HEK293T (cell line): Measurements from ENCODE around the gene SDR42E1.

Source experiments
- CTCF ChIA-PET: fragments of 350-600 bp; formaldehyde crosslinking; extraction: SDS; loops from one replicate; lab custom pipeline; 2021; ENCODE audit warnings: antibody characterized with exemption, inconsistent platforms; lab: Yijun Ruan, JAX
- POLR2A ChIA-PET: fragments of 350-600 bp; formaldehyde crosslinking; extraction: SDS; loops from one replicate; lab custom pipeline; 2020; ENCODE audit warnings: antibody characterized with exemption, inconsistent platforms; lab: Yijun Ruan, JAX
- DNase-seq: peaks from one replicate; pipeline ENCODE4 v3.0.0; 2012; ENCODE audit warnings: mixed read lengths; ENCODE audit errors: extremely low spot score
- ARNT ChIP-seq: fragments of 450-650 bp; IDR thresholded peaks from 2 replicates; pipeline ENCODE4 v1.6.1; 2017; ENCODE audit warnings: mild to moderate bottlenecking
- BHLHE40 ChIP-seq: fragments of 450-650 bp; IDR thresholded peaks from 2 replicates; pipeline ENCODE4 v1.6.1; 2016; ENCODE audit warnings: mild to moderate bottlenecking, moderate library complexity, borderline replicate concordance
- CTBP1 ChIP-seq: fragments of 450-650 bp; IDR thresholded peaks from 2 replicates; pipeline ENCODE4 v1.6.1; 2016; ENCODE audit warnings: borderline replicate concordance
- ELF4 ChIP-seq: fragments of 450-650 bp; IDR thresholded peaks from 2 replicates; pipeline ENCODE4 v1.6.1; 2017; ENCODE audit warnings: antibody characterized with exemption
- FOXA1 ChIP-seq: fragments of 450-650 bp; IDR thresholded peaks from 2 replicates; pipeline ENCODE4 v1.6.1; 2016; ENCODE audit warnings: mild to moderate bottlenecking
- FOXK2 ChIP-seq: fragments of 450-650 bp; IDR thresholded peaks from 2 replicates; pipeline ENCODE4 v1.6.1; 2016; ENCODE audit warnings: mild to moderate bottlenecking
- FOXM1 ChIP-seq: fragments of 450-650 bp; IDR thresholded peaks from 2 replicates; pipeline ENCODE4 v1.6.1; 2017; ENCODE audit warnings: mild to moderate bottlenecking, borderline replicate concordance
- HDGF ChIP-seq: fragments of 450-650 bp; IDR thresholded peaks from 2 replicates; pipeline ENCODE4 v1.6.1; 2017; ENCODE audit warnings: antibody characterized with exemption, borderline replicate concordance
- L3MBTL2 ChIP-seq: fragments of 450-650 bp; conservative IDR thresholded peaks from 2 replicates; pipeline ENCODE4 v1.6.1; 2016; ENCODE audit warnings: mild to moderate bottlenecking
- LEF1 ChIP-seq: fragments of 450-650 bp; IDR thresholded peaks from 2 replicates; pipeline ENCODE4 v1.6.1; 2017; ENCODE audit warnings: mild to moderate bottlenecking, borderline replicate concordance
- NFRKB ChIP-seq: fragments of 450-650 bp; IDR thresholded peaks from 2 replicates; pipeline ENCODE4 v1.6.1; 2016; ENCODE audit warnings: mild to moderate bottlenecking, moderate library complexity
- SP1 ChIP-seq: fragments of 450-650 bp; IDR thresholded peaks from 2 replicates; pipeline ENCODE4 v1.6.1; 2017
- SUZ12 ChIP-seq: fragments of 450-650 bp; IDR thresholded peaks from 2 replicates; pipeline ENCODE4 v1.6.1; 2016; ENCODE audit warnings: mild to moderate bottlenecking
- TARDBP ChIP-seq: fragments of 450-650 bp; IDR thresholded peaks from 2 replicates; pipeline ENCODE4 v1.6.1; 2016
- ZNF384 ChIP-seq: fragments of 450-650 bp; IDR thresholded peaks from 2 replicates; pipeline ENCODE4 v1.6.1; 2016
- TF ChIP-seq, protein P1 (sequence below): fragments of 450-650 bp; IDR thresholded peaks from 2 replicates; pipeline ENCODE4 v1.6.1; 2016

Gene SDR42E1

DNA sequence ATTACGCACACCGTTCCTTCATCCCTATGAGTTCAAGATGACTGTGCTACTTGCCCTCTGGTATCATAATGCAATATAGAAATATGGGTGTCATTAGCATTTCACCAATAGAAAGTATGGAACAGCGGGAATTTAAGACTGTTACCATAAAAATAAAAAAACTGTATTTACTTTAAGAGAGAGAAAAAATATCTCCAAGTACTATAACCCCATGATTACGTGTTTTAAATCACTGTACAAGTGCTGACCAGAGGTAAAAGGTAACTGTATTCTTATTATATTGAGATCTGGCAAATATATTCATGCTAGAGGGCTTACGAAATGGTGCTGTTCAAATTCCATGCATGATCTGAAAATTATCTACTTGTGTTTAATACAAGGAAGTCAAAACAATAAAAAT is 5.2 kb downstream of the SDR42E1 start:
- CTCF ChIA-PET = no interaction called here
- TF ChIP-seq FOXM1 (no peak), SP1 (no peak), HDGF (no peak), FOXA1 (no peak), LEF1 (no peak), ELF4 (no peak), NFRKB (no peak), CTBP1 (no peak), TARDBP (no peak), ZNF384 (no peak), FOXK2 (no peak), L3MBTL2 (no peak), SUZ12 (no peak), BHLHE40 (no peak), ARNT (no peak)
- TF ChIP-seq, protein P1, sequence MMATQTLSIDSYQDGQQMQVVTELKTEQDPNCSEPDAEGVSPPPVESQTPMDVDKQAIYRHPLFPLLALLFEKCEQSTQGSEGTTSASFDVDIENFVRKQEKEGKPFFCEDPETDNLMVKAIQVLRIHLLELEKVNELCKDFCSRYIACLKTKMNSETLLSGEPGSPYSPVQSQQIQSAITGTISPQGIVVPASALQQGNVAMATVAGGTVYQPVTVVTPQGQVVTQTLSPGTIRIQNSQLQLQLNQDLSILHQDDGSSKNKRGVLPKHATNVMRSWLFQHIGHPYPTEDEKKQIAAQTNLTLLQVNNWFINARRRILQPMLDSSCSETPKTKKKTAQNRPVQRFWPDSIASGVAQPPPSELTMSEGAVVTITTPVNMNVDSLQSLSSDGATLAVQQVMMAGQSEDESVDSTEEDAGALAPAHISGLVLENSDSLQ = no peak
- DNase-seq = no peak
- POLR2A ChIA-PET = no interaction called here

DNA sequence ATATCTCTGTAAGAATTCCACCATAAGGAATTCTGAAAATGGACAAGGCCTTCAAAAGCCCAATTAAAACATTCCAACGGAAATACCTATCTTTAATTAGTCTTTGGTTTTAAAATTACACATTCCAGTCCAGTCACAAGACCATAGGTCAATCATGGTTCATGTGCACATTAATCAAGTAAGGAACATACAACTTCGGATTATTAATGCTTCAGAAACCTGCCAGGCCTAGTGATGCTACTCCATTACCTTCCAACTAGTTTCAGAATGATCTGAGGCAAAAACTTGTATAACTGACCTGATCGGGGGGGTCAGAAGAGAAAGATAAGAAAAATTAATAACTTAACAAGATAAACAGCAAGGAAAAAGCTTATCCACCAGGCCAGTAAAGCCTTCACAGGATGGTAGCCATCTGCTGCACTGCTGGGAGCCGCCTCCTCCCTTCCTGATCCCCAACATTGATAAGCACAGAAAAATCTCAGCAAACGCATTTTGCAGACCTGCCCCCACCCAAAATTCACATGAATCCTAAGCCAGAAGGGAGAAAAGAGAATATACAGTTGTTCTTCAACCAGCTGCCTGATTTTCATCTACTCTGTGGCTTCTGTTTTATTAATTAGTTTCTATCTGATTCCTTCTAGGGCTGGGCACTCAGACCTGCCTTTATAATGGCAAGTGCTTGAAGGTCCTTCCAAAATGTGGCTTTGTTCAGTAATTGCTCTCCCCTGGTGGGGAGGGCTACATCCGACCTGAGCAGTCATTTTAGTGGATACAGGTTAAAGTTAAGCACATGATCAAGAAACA is 6.0 kb downstream of the SDR42E1 start:
- ChIA-PET CTCF (no interaction called here), POLR2A (no interaction called here)
- no peak for TF ChIP-seq FOXM1
- TF ChIP-seq FOXK2 = no peak
- TF ChIP-seq SP1 = no peak
- TF ChIP-seq FOXA1 = no peak
- TF ChIP-seq HDGF = no peak
- no peak for TF ChIP-seq ELF4
- TF ChIP-seq, protein P1 = no peak
- TF ChIP-seq LEF1 = no peak
- TF ChIP-seq NFRKB = no peak
- no peak for TF ChIP-seq SUZ12
- TF ChIP-seq ZNF384 = no peak
- DNase-seq = no peak

DNA sequence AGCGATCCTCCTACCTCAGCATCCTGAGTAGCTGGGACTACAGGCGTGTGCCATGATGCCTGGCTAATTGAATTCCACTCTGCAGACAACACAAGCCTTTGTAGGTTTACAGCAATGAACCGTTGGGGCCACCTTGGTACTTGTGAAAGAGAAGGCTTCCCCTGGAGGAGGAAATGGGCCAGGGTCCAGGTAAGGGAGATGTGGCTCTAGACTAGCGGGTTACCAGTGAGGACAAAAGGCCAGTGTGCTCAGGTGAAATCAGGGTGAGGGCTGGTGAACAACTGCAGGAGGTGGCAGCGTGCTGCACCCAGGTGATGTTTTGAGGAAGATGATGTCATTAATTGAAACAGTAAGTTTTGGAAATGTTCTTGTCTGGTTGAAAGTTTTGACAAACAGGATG is 6.7 kb downstream of the SDR42E1 start:
- no peak for TF ChIP-seq SP1
- no peak for TF ChIP-seq CTBP1
- no peak for TF ChIP-seq BHLHE40
- DNase-seq = no peak
- ChIA-PET POLR2A (no interaction called here), CTCF (no interaction called here)

DNA sequence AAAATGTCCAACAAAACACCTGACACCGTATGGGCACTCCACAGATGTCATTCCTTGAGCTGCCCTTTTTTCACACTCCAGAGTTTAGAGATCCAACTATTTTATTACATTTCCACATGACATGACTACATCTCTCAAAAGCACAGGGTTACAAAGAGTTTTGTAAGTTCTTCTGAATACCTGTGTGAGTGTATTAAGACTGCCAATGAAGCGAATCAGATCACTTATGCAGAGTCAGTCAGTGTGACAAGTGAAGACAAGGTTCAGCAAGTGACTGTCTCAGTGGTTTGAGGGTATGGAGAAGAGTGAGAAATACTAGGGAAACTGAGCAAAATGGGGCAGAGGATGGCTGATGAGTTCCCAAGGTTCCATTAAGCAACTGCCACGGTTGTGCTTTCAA is 8.4 kb downstream of the SDR42E1 start:
- no peak for DNase-seq
- no peak for TF ChIP-seq HDGF
- no peak for TF ChIP-seq NFRKB
- no peak for TF ChIP-seq L3MBTL2
- TF ChIP-seq LEF1 = no peak
- no peak for TF ChIP-seq FOXK2
- TF ChIP-seq ARNT = no peak
- no peak for TF ChIP-seq SUZ12
- TF ChIP-seq BHLHE40 = no peak
- no peak for TF ChIP-seq SP1
- no peak for TF ChIP-seq FOXA1
- no peak for TF ChIP-seq CTBP1
- no peak for TF ChIP-seq ZNF384
- no peak for TF ChIP-seq ELF4
- TF ChIP-seq, protein P1 = no peak
- no peak for TF ChIP-seq FOXM1
- TF ChIP-seq TARDBP = no peak
- ChIA-PET POLR2A (no interaction called here), CTCF (no interaction called here)

DNA sequence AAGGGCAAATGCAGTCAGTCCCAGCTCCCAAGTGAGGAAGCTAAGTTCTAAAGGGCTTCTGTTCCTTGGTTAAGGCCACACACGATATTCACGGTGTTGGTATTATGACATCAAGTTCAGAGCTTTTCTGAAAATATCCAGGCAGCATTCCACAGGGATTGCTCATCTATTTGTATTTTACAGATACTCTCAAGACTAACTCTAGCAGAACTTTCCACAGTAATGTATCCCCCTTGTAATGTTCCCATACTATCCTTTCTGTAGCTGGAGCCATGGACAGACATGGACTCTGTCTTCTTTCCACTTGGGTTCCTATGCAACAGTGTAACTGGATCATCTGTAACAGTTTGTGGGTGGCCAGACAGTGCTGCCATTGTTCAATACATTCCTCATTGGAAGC is 13.5 kb downstream of the SDR42E1 start:
- TF ChIP-seq ARNT (no peak), NFRKB (no peak), TARDBP (no peak), SUZ12 (no peak), SP1 (no peak), FOXA1 (no peak), HDGF (no peak), CTBP1 (no peak), FOXM1 (no peak), L3MBTL2 (no peak), ELF4 (no peak), ZNF384 (no peak), LEF1 (no peak), FOXK2 (no peak)
- TF ChIP-seq, protein P1 = no peak
- ChIA-PET CTCF (interaction anchor here (0.8 to 1.8 kb wide), 4 partner anchors 11 to 232 kb away, joined by 3 to 6 read pairs (median 4); no protein-coding TSS in a partner anchor), POLR2A (no interaction called here)
- DNase-seq = no peak
